Esophagus muscularis mucosa (tissue), 4 donors: ENCODE results near the gene MRC2. TPM values are rescaled to one million over a fixed set of nuclear protein-coding genes. Genes with fewer than 3 reads are reported as not detected.
A peak's percentile ranks its signal among the peaks of the same experiment; 100 is the strongest.

Experiments
- DNase-seq: peaks from one replicate; pipeline ENCODE4 v3.0.0-alpha.2; 2017; ENCODE audit errors: extremely low spot score
- H3K27ac ChIP-seq, 4 donors: fragments of 200-600 bp; sonication (generic); replicated peaks in 1 of 4; 1 replicate in 3 of 4; 2 replicates in 1 of 4; pipeline ENCODE4 v1.5.1; 2016 to 2019; ENCODE audit warnings: mild to moderate bottlenecking in 1 of 4
- H3K27me3 ChIP-seq, 4 donors: fragments of 200-600 bp; sonication (generic); one replicate each; pipeline versions ENCODE4 v1.5.1 to v1.6.0; 2016 to 2019
- H3K36me3 ChIP-seq, 4 donors: fragments of 200-600 bp; sonication (generic); one replicate each; pipeline ENCODE4 v1.5.1; 2016 to 2019
- H3K4me1 ChIP-seq, 4 donors: fragments of 200-600 bp; sonication (generic); one replicate each; pipeline ENCODE4 v1.5.1; 2016 to 2019
- H3K4me3 ChIP-seq, 4 donors: fragments of 200-600 bp; sonication (generic); 1 replicate in 2 of 4; 2 replicates in 2 of 4; pipeline ENCODE4 v1.5.1; 2016 to 2019; ENCODE audit warnings: mild to moderate bottlenecking in 4 of 4, moderate library complexity in 1 of 4
- H3K9me3 ChIP-seq, 4 donors: fragments of 200-600 bp; sonication (generic); 1 replicate in 3 of 4; 2 replicates in 1 of 4; pipeline ENCODE4 v1.5.1; 2016 to 2019
- EP300 ChIP-seq: sonication (generic); formaldehyde crosslinking; IDR thresholded peaks from one replicate; pipeline ENCODE4 v1.6.1; 2017; ENCODE audit warnings: antibody characterized with exemption
- POLR2A ChIP-seq: fragments of 450-650 bp; IDR thresholded peaks from one replicate; pipeline ENCODE4 v1.6.1; 2017; ENCODE audit warnings: antibody characterized with exemption, moderate library complexity, mild to moderate bottlenecking, low read depth
- POLR2AphosphoS5 ChIP-seq, 2 donors: sonication (generic); formaldehyde crosslinking; IDR thresholded peaks; one replicate each; pipeline ENCODE4 v1.6.1; 2017; ENCODE audit warnings: antibody characterized with exemption in 2 of 2
- WGBS: methylation state at CpG from one replicate; pipeline ENCODE4 v1.1.5; 2018; 5-methylcytosine and 5-hydroxymethylcytosine counted together
- intact Hi-C: fragments of 100-400 bp; cut with DNase I; formaldehyde crosslinking; loops from one replicate; pipeline ENCODE4 v1.15.1; 2023
- total RNA-seq, 4 donors: library from RNA; depleted of rRNA; stranded (reverse); fragments of >200 nt; gene quantifications; one replicate each; pipeline versions ENCODE4 v1.1.0 to v1.2.1, GENCODE V29; 2016
- TF ChIP-seq, protein P1 (sequence below), 3 experiments: fragments of 200-600 bp in 2 of 3; fragments of 450-650 bp in 1 of 3; sonication (generic) in 2 of 3; IDR thresholded peaks; one replicate each; pipeline ENCODE4 v1.5.1; 2017 to 2019; ENCODE audit warnings: antibody characterized with exemption in 3 of 3, mild to moderate bottlenecking in 2 of 3, moderate library complexity in 1 of 3

MRC2 gene
- total RNA-seq, 4 donors from 2014 or later, result 31.0 to 57.7 (median 40.4) TPM

DNA sequence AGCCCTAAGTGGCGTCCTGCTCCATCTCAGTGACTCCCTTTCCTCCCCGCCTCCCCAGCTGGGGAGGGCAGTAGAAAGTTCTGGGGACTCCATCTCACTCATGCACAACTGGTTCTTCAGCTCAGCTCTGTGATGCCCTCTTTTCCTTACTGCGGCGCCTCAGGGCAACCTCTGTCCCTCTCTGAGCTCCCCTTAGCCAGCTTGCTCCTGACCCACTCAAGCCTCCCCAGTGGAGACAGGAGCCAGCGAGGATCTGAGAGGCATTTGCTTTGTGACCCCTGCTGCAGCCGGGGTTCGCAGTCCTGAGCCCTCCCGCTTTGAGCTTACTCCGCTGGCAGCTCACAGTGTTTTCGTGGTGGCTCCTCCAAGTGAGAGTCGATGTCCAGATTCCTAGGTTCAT is 6.2 kb upstream of the MRC2 start:
- intact Hi-C loops, result no loop called here
- TF ChIP-seq, protein P1, sequence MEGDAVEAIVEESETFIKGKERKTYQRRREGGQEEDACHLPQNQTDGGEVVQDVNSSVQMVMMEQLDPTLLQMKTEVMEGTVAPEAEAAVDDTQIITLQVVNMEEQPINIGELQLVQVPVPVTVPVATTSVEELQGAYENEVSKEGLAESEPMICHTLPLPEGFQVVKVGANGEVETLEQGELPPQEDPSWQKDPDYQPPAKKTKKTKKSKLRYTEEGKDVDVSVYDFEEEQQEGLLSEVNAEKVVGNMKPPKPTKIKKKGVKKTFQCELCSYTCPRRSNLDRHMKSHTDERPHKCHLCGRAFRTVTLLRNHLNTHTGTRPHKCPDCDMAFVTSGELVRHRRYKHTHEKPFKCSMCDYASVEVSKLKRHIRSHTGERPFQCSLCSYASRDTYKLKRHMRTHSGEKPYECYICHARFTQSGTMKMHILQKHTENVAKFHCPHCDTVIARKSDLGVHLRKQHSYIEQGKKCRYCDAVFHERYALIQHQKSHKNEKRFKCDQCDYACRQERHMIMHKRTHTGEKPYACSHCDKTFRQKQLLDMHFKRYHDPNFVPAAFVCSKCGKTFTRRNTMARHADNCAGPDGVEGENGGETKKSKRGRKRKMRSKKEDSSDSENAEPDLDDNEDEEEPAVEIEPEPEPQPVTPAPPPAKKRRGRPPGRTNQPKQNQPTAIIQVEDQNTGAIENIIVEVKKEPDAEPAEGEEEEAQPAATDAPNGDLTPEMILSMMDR (IDR thresholded peaks at IDR 0.05), result no peak
- TF ChIP-seq EP300 (no peak), POLR2A (no peak), POLR2AphosphoS5 (IDR thresholded peaks at IDR 0.05) (no peak)
- peaks cover 0 to 4% (median 0%) of the 10 kb centered on the region in 4 donors for H3K27me3 ChIP-seq
- peaks cover 0 to 16% (median 4%) of the 10 kb centered on the region in 4 donors for H3K36me3 ChIP-seq
- no peak for DNase-seq
- H3K4me3 ChIP-seq, result no peak overlapping the region
- 89% methylated on average over 11 of the region's 11 CpGs for WGBS
- H3K4me1 ChIP-seq, result peaks cover 0 to 17% (median 4%) of the 10 kb centered on the region in 4 donors
- H3K27ac ChIP-seq, result no peak overlapping the region
- no peaks in the 10 kb centered on the region for H3K9me3 ChIP-seq

DNA sequence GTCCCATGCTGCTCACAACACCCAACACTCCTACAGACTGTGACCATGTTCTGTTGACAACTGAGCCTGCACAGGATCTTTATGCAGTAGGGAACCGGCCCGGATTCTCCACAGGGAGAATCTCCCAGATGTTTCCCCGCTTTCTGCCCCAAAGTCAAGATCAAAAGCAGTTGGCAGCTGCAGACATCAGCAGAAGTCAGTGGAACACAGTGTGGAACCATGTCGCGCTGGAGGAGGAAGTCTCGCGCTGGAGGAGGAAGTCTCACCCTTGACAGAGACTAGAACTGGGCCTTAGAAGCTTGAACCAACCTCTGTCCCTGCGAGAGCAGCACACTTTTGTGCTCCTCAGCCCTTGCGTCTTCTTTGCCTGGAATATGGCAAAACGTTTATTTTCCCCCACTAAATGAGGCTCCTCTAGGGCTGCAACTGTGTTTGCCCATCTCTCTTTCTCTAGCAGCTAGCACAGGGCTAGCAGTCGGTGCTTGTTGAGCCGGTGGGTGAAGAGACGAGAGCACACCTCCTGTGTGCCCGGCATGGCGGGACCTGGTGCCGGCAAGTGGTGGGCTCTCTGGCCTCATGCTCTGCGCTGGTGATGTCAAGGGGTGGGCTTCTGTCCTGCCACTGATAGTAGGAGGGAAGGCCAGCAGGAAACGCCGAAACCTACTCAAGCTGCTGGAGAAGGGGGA is 2.1 kb upstream of the MRC2 start:
- Histone ChIP-seq H3K36me3 (peaks cover 0 to 7% (median 3%) of the 10 kb centered on the region in 4 donors), H3K4me3 (no peak overlapping the region), H3K4me1 (peaks cover 17 to 42% (median 36%) of the 10 kb centered on the region in 4 donors), H3K9me3 (no peaks in the 10 kb centered on the region), H3K27ac (peak overlapping the region in 1 of 4 donors; percentile 87), H3K27me3 (peaks cover 0 to 43% (median 10%) of the 10 kb centered on the region in 4 donors)
- DNase-seq, result no peak
- 94% methylated on average over 15 of the region's 19 CpGs for WGBS
- TF ChIP-seq POLR2A (no peak), EP300 (no peak), POLR2AphosphoS5 (IDR thresholded peaks at IDR 0.05) (no peak)
- TF ChIP-seq, protein P1 (IDR thresholded peaks at IDR 0.05), result no peak
- intact Hi-C loops, result no loop called here

DNA sequence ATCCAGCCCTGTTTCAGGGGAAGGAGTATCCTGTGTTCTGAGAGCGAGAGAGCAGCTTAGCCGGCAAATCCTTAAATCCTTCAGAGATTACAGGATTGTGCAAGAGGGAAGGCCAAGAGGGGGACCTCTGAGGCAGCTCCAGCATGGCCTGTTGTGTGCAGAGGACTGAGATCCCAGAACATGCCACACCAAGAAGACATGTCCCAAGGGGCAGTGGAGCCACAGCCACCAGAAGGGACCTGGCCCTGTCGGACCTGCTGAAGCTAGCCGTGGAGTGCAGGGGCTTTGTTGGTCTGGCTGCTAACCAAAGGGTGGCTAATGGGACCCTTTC is 1.6 kb upstream of the MRC2 start:
- no peak for TF ChIP-seq EP300
- no peak for TF ChIP-seq POLR2A
- no peak for TF ChIP-seq POLR2AphosphoS5 (IDR thresholded peaks at IDR 0.05)
- TF ChIP-seq, protein P1 (IDR thresholded peaks at IDR 0.05), result no peak

GRCh38 chr17:62626719-62627218 is 701 bp upstream of the MRC2 start:
- Histone ChIP-seq H3K27me3 (peaks cover 0 to 56% (median 10%) of the 10 kb centered on the region in 4 donors), H3K27ac (peak overlapping the region; percentile 81 to 87 (median 83)), H3K9me3 (no peaks in the 10 kb centered on the region), H3K4me3 (peak overlapping the region; percentile 60 to 65 (median 63)), H3K4me1 (peaks cover 17 to 47% (median 36%) of the 10 kb centered on the region in 4 donors), H3K36me3 (peaks cover 0 to 7% (median 3%) of the 10 kb centered on the region in 4 donors)
- TF ChIP-seq, protein P1 (IDR thresholded peaks at IDR 0.05), result no peak
- TF ChIP-seq EP300 (no peak), POLR2A (no peak), POLR2AphosphoS5 (IDR thresholded peaks at IDR 0.05) (peak; percentile 27 to 44)
- no peak for DNase-seq
- 6% methylated on average over 15 of the region's 21 CpGs for WGBS
- intact Hi-C loops, result no loop called here

More for the DNA sequence above, 1.6 kb upstream of the MRC2 start:
- Histone ChIP-seq H3K36me3 (peaks cover 0 to 7% (median 3%) of the 10 kb centered on the region in 4 donors), H3K4me1 (peaks cover 17 to 47% (median 36%) of the 10 kb centered on the region in 4 donors), H3K27ac (peak overlapping the region in 3 of 4 donors; percentile 81 to 87 (median 85)), H3K4me3 (no peak overlapping the region), H3K9me3 (no peaks in the 10 kb centered on the region), H3K27me3 (peaks cover 0 to 48% (median 10%) of the 10 kb centered on the region in 4 donors)
- 65% methylated on average over 4 of the region's 4 CpGs for WGBS
- DNase-seq, result no peak
- intact Hi-C loops, result no loop called here
